ENCODE measurements around the gene RDH13. TPM values are rescaled to one million over a fixed set of nuclear protein-coding genes. Genes with fewer than 3 reads are reported as not detected.
A peak's percentile ranks its signal among the peaks of the same experiment; 100 is the strongest.

RDH13 gene
- total and polyA plus RNA-seq, 2 of the 8 experiments (the other 6 are each of a cell fraction or from before 2014, with no cell fraction given), result 15.9 to 31.5 TPM

- Histone ChIP-seq H4K20me1 (replicated peaks in 1 of 2; ENCODE audit: control insufficient read depth in 1 of 2, insufficient read depth in 2 of 2, low read length in 2 of 2) (peaks cover 0 to 9% of the 10 kb centered on the region in 2 experiments), H2BK20ac (ENCODE audit: low read length) (no peak overlapping the region), H3K79me2 (ENCODE audit: control insufficient read depth in 1 of 2, insufficient read depth in 2 of 2, low read length in 2 of 2) (0 out of 4 replicates have a peak, but pooled peaks cover 0 to 5% of the 10 kb centered on the region in 2 experiments), H3K4ac (replicated peaks; ENCODE audit: insufficient read length, low read depth, low read length) (no peak overlapping the region), H3K9me3 (ENCODE audit: insufficient read depth in 2 of 2, low read depth in 1 of 2, low read length in 1 of 2) (no peaks in the 10 kb centered on the region), H3K9ac (replicated peaks in 1 of 4; ENCODE audit: extremely low read depth in 1 of 4, low read depth in 3 of 4, low read length in 3 of 4) (no peak overlapping the region), H2BK120ac (replicated peaks; ENCODE audit: low read depth, low read length) (no peak overlapping the region), H3K56ac (replicated peaks; ENCODE audit: insufficient read length, low read depth, low read length) (no peak overlapping the region), H3K27me3 (replicated peaks in 1 of 4; ENCODE audit: control insufficient read depth in 3 of 4, extremely low read depth in 1 of 4, insufficient read depth in 3 of 4, low read length in 3 of 4) (peaks cover 12 to 62% (median 46%) of the 10 kb centered on the region in 4 experiments), H2AK5ac (ENCODE audit: low read depth, low read length) (no peak overlapping the region), H3K27ac (ENCODE audit: low read depth, low read length) (no peak overlapping the region), H3K4me2 (ENCODE audit: insufficient read depth in 1 of 2, low read depth in 2 of 2, low read length in 2 of 2) (no peak overlapping the region), H3K4me1 (replicated peaks in 1 of 4; ENCODE audit: control insufficient read depth in 3 of 4, insufficient read depth in 4 of 4, low read length in 3 of 4) (peaks cover 0 to 13% (median 5%) of the 10 kb centered on the region in 4 experiments; a peak in 6 of 7 replicates), H4K5ac (ENCODE audit: insufficient read length, low read depth, low read length) (no peak overlapping the region), H2BK12ac (ENCODE audit: low read depth, low read length) (no peak overlapping the region), H3K4me3 (ENCODE audit: extremely low read depth in 1 of 4, insufficient read depth in 2 of 4, low read depth in 3 of 4, low read length in 4 of 4) (no peak overlapping the region), H3K23me2 (ENCODE audit: low read depth, low read length) (peaks cover 6% of the 10 kb centered on the region), H2BK15ac (ENCODE audit: low read length) (no peak overlapping the region), H3K18ac (ENCODE audit: extremely low read depth, low read length) (no peak overlapping the region), H3K36me3 (ENCODE audit: control insufficient read depth in 2 of 4, insufficient read depth in 4 of 4, low read length in 3 of 4) (no peaks in the 10 kb centered on the region), H4K8ac (ENCODE audit: extremely low read depth, insufficient read depth, low read length) (no peak overlapping the region), H2AFZ (ENCODE audit: low read length) (no peak overlapping the region), H3K14ac (ENCODE audit: insufficient read length) (no peak overlapping the region), H2BK5ac (ENCODE audit: low read depth, low read length) (no peak overlapping the region), H4K91ac (replicated peaks; ENCODE audit: insufficient read length, low read length) (no peak overlapping the region), H3K79me1 (ENCODE audit: low read depth, low read length) (peaks cover 4% of the 10 kb centered on the region; the same call in 1 of the 2 replicates), H3K23ac (ENCODE audit: insufficient read length) (no peak overlapping the region)
- peak; percentile 72 for FAIRE-seq
- TF ChIP-seq FOSL1 (IDR thresholded peaks at IDR 0.05; ENCODE audit: insufficient read depth, low read depth, low read length) (no peak), SP4 (IDR thresholded peaks at IDR 0.05; ENCODE audit: low read length) (no peak), ATF2 (IDR thresholded peaks at IDR 0.05; ENCODE audit: low read length) (no peak), SIN3A (conservative IDR thresholded peaks at IDR 0.05 in 1 of 2, IDR thresholded peaks at IDR 0.05 in 1 of 2; ENCODE audit: low read depth in 1 of 2, low read length in 2 of 2) (peak; percentile 84 to 89; a peak in 3 of 4 replicates), KDM5A (IDR thresholded peaks at IDR 0.05; ENCODE audit: low read length) (no peak), CEBPB (IDR thresholded peaks at IDR 0.05; ENCODE audit: low read depth, low read length) (no peak), HDAC2 (IDR thresholded peaks at IDR 0.05; ENCODE audit: borderline replicate concordance in 1 of 2, low read depth in 2 of 2, low read length in 2 of 2) (peak in 1 of 2 experiments; percentile 80; a peak in 1 of 4 replicates)
- no peak for DNase-seq (ENCODE audit: low read depth in 1 of 2, low spot score in 2 of 2)
- ChIA-PET CTCF (ENCODE audit: partially characterized antibody) (interaction anchor here (0.8 kb wide), 1 partner anchor 14 kb away, joined by 3 read pairs; no protein-coding TSS in a partner anchor), POLR2A (ENCODE audit: partially characterized antibody) (interaction anchor here (0.8 to 1.0 kb wide), 2 partner anchors 54 to 254 kb away, joined by 3 read pairs; no protein-coding TSS in a partner anchor)
- WGBS, 2 experiments (ENCODE audit: extremely low coverage in 1 of 2, insufficient coverage in 1 of 2, insufficient read length in 1 of 2, insufficient replicate concordance in 2 of 2, low coverage in 1 of 2, low lambda C conversion rate in 2 of 2, missing lambda C conversion rate in 1 of 2), result 72% methylated on average over 2 of the region's 2 CpGs; no CpG with 5 or more reads in 1 of the 2 experiments
These were observed 3.3 kb upstream of the RDH13 start for GRCh38 chr19:55066107-55066709.
